ENCODE measurements around the gene TRAF7.

The TRAF7 gene

GRCh38 chr16:2208772-2209171 lies 53.2 kb downstream of the TRAF7 start:
- TF ChIP-seq, protein P1, sequence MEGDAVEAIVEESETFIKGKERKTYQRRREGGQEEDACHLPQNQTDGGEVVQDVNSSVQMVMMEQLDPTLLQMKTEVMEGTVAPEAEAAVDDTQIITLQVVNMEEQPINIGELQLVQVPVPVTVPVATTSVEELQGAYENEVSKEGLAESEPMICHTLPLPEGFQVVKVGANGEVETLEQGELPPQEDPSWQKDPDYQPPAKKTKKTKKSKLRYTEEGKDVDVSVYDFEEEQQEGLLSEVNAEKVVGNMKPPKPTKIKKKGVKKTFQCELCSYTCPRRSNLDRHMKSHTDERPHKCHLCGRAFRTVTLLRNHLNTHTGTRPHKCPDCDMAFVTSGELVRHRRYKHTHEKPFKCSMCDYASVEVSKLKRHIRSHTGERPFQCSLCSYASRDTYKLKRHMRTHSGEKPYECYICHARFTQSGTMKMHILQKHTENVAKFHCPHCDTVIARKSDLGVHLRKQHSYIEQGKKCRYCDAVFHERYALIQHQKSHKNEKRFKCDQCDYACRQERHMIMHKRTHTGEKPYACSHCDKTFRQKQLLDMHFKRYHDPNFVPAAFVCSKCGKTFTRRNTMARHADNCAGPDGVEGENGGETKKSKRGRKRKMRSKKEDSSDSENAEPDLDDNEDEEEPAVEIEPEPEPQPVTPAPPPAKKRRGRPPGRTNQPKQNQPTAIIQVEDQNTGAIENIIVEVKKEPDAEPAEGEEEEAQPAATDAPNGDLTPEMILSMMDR (IDR thresholded peaks at IDR 0.05) = no peak

GRCh38 chr16:2209258-2210008 lies 53.9 kb downstream of the TRAF7 start:
- TF ChIP-seq, protein P1 (IDR thresholded peaks at IDR 0.05) = no peak

GRCh38 chr16:2210009-2210332 lies 54.4 kb downstream of the TRAF7 start:
- TF ChIP-seq, protein P1 (IDR thresholded peaks at IDR 0.05) = no peak

- TF ChIP-seq, protein P1 (IDR thresholded peaks at IDR 0.05) = no peak
These were observed 55.1 kb downstream of the TRAF7 start, which contains the start of gene BRICD5 for GRCh38 chr16:2210386-2211365. TSS of gene BRICD5 (minus strand) at chr16:2210863. CDS start at chr16:2210833, 30 bp downstream.

- TF ChIP-seq, protein P1 (IDR thresholded peaks at IDR 0.05) = no peak
These were observed 56.4 kb downstream of the TRAF7 start for GRCh38 chr16:2211923-2212347.

- TF ChIP-seq, protein P1 (IDR thresholded peaks at IDR 0.05) = no peak
These were observed 57.1 kb downstream of the TRAF7 start for GRCh38 chr16:2212362-2213324.
